ENCODE results near the gene KTN1.

The KTN1 gene

GRCh38 chr14:55614304-55614703, 34.3 kb downstream of the KTN1 start:
- no peak for DNase-seq

- no peak for DNase-seq
Measured at GRCh38 chr14:55620277-55620676, 40.3 kb downstream of the KTN1 start.

- no peak for DNase-seq
Measured at GRCh38 chr14:55620981-55621380, 41.0 kb downstream of the KTN1 start.

- no peak for DNase-seq
Measured at GRCh38 chr14:55621391-55621790, 41.4 kb downstream of the KTN1 start.

- no peak for DNase-seq
Measured at GRCh38 chr14:55624913-55625312, 44.9 kb downstream of the KTN1 start.

GRCh38 chr14:55625481-55625880, 45.5 kb downstream of the KTN1 start:
- DNase-seq: no peak

GRCh38 chr14:55626131-55626530, 46.1 kb downstream of the KTN1 start:
- DNase-seq: no peak

- DNase-seq: no peak
Measured at GRCh38 chr14:55628426-55628825, 48.4 kb downstream of the KTN1 start.

GRCh38 chr14:55638665-55639064, 58.7 kb downstream of the KTN1 start:
- no peak for DNase-seq

- no peak for DNase-seq
Measured at GRCh38 chr14:55641290-55641689, 61.3 kb downstream of the KTN1 start.

GRCh38 chr14:55641954-55642353, 61.9 kb downstream of the KTN1 start:
- no peak for DNase-seq

GRCh38 chr14:55645145-55645544, 65.1 kb downstream of the KTN1 start:
- no peak for DNase-seq

- no peak for DNase-seq
Measured at GRCh38 chr14:55645845-55646832, 66.1 kb downstream of the KTN1 start.

- no peak for DNase-seq
Measured at GRCh38 chr14:55650992-55651391, 71.0 kb downstream of the KTN1 start.

- no peak for DNase-seq
Measured at GRCh38 chr14:55654243-55654642, 74.2 kb downstream of the KTN1 start.

- no peak for DNase-seq
Measured at GRCh38 chr14:55661029-55661428, 81.0 kb downstream of the KTN1 start.

GRCh38 chr14:55662752-55663151, 82.7 kb downstream of the KTN1 start:
- DNase-seq: no peak

- peak; percentile 2 for DNase-seq
Measured at GRCh38 chr14:55665067-55665675, 85.2 kb downstream of the KTN1 start.

GRCh38 chr14:55667801-55668200, 87.8 kb downstream of the KTN1 start:
- DNase-seq: no peak

GRCh38 chr14:55671641-55672040, 91.6 kb downstream of the KTN1 start:
- DNase-seq: no peak

GRCh38 chr14:55673048-55673447, 93.0 kb downstream of the KTN1 start:
- no peak for DNase-seq

GRCh38 chr14:55681096-55681495, 101.1 kb downstream of the KTN1 start:
- DNase-seq: no peak

- DNase-seq: no peak
Measured at GRCh38 chr14:55684956-55685584, 105.1 kb downstream of the KTN1 start.

GRCh38 chr14:55686713-55687112, 106.7 kb downstream of the KTN1 start:
- DNase-seq: no peak
